SK-N-SH (cell line): Measurements from ENCODE around the gene PCNT.

Source experiments
- CTCF ChIP-seq: fragments of 200-600 bp; sonication (generic); IDR thresholded peaks from 2 replicates; pipeline ENCODE4 v1.6.1; 2017; ENCODE audit warnings: antibody characterized with exemption, mild to moderate bottlenecking, moderate library complexity
- MAX ChIP-seq: IDR thresholded peaks from 2 replicates; pipeline ENCODE4 v1.4.0; 2012; ENCODE audit warnings: low read depth
- POLR2AphosphoS5 ChIP-seq: IDR thresholded peaks from 2 replicates; pipeline ENCODE4 v1.6.1; 2012; ENCODE audit warnings: low read depth, low read length
- SIN3A ChIP-seq: IDR thresholded peaks from 2 replicates; pipeline ENCODE4 v1.6.1; 2012; ENCODE audit warnings: low read depth, mild to moderate bottlenecking, low read length, moderate library complexity, borderline replicate concordance
- YY1 ChIP-seq: IDR thresholded peaks from 2 replicates; pipeline ENCODE4 v1.4.0; 2012; ENCODE audit warnings: low read depth, mild to moderate bottlenecking
- ZBTB33 ChIP-seq: IDR thresholded peaks from 2 replicates; pipeline ENCODE4 v1.4.0; 2012; ENCODE audit warnings: low read depth, borderline replicate concordance

- TF ChIP-seq SIN3A = no peak
- TF ChIP-seq POLR2AphosphoS5 = no peak
- TF ChIP-seq ZBTB33 = no peak
- TF ChIP-seq YY1 = no peak
- TF ChIP-seq MAX = no peak
- TF ChIP-seq CTCF = no peak
Observed at GRCh38 chr21:46357684-46358425, 33.9 kb downstream of the PCNT start.
